NCI-H82 treated with DMSO at 0.1 percent for 48 hours (cell line): Measurements from ENCODE around the gene PXMP2.
A peak's percentile ranks its signal among the peaks of the same experiment; 100 is the strongest.

Source experiments
- DNase-seq: peaks from one replicate; lab custom pipeline; 2025; ENCODE audit not compliant: unreplicated experiment; lab: John Stamatoyannopoulos, UW

The PXMP2 gene

GRCh38 chr12:132687211-132688164 lies at the start of gene PXMP2, which contains the start of gene POLE:
TSS of gene PXMP2 (plus strand) at chr12:132687587. CDS start at chr12:132687671, 84 bp downstream.
TSS of gene POLE (minus strand) at chr12:132687342. CDS start at chr12:132687315, 27 bp downstream.
- DNase-seq = peak; percentile 89

- no peak for DNase-seq
These were observed 49.6 kb upstream of the PXMP2 start for GRCh38 chr12:132637811-132638210.

- DNase-seq = no peak
These were observed 48.6 kb upstream of the PXMP2 start for GRCh38 chr12:132638541-132639408.

- DNase-seq = no peak
These were observed 47.3 kb upstream of the PXMP2 start for GRCh38 chr12:132639956-132640520.

GRCh38 chr12:132640936-132641335 lies 46.5 kb upstream of the PXMP2 start:
- no peak for DNase-seq

GRCh38 chr12:132641811-132642650 lies 45.4 kb upstream of the PXMP2 start:
- DNase-seq = no peak

- no peak for DNase-seq
These were observed 44.2 kb upstream of the PXMP2 start for GRCh38 chr12:132642846-132643835.

GRCh38 chr12:132646850-132647249 lies 40.5 kb upstream of the PXMP2 start:
- DNase-seq = no peak

- no peak for DNase-seq
These were observed 39.5 kb upstream of the PXMP2 start for GRCh38 chr12:132647858-132648257.

- no peak for DNase-seq
These were observed 38.7 kb upstream of the PXMP2 start for GRCh38 chr12:132648616-132649225.

- no peak for DNase-seq
These were observed 38.0 kb upstream of the PXMP2 start for GRCh38 chr12:132649226-132649945.

- peak; percentile 94 for DNase-seq
These were observed 35.8 kb upstream of the PXMP2 start for GRCh38 chr12:132651444-132652100.

- DNase-seq = no peak
These were observed 33.7 kb upstream of the PXMP2 start for GRCh38 chr12:132653567-132654290.

GRCh38 chr12:132657004-132657727 lies 30.2 kb upstream of the PXMP2 start:
- DNase-seq = no peak

- no peak for DNase-seq
These were observed 29.1 kb upstream of the PXMP2 start for GRCh38 chr12:132658149-132658894.

GRCh38 chr12:132659146-132659545 lies 28.2 kb upstream of the PXMP2 start:
- no peak for DNase-seq
